T-helper 17 cell (primary cell): ENCODE data around the gene DAPK1. TPM values are rescaled to one million over a fixed set of nuclear protein-coding genes. Genes with fewer than 3 reads are reported as not detected.
A peak's percentile ranks its signal among the peaks of the same experiment; 100 is the strongest.

Source experiments
- ATAC-seq: fragments of 150-1000 bp; cut with Tn5 transposase; 2 replicates; pipeline ENCODE4 v1.10.0; 2021; ENCODE audit warnings: mild to moderate bottlenecking, moderate library complexity
- DNase-seq, 3 donors: peaks; one replicate each; pipeline versions ENCODE4 v3.0.0 to v3.0.0-alpha.2; 2020 to 2021
- H3K9me3 ChIP-seq: one replicate; pipeline ENCODE4 v1.7.0; 2013; ENCODE audit warnings: low read length, mild to moderate bottlenecking; ENCODE audit not compliant: control insufficient read depth, poor library complexity, severe bottlenecking
- H3K27ac Mint-ChIP-seq: one replicate; pipeline ENCODE4 v1.8.0; 2022; ENCODE audit warnings: mild to moderate bottlenecking, moderate library complexity, mixed read lengths
- H3K27me3 Mint-ChIP-seq: one replicate; pipeline ENCODE4 v1.8.0; 2022; ENCODE audit warnings: mixed read lengths
- H3K36me3 Mint-ChIP-seq: one replicate; pipeline ENCODE4 v1.8.0; 2022; ENCODE audit warnings: low read depth, mixed read lengths
- H3K4me1 Mint-ChIP-seq: one replicate; pipeline ENCODE4 v1.8.0; 2022; ENCODE audit warnings: mild to moderate bottlenecking, mixed read lengths
- H3K4me3 Mint-ChIP-seq: one replicate; pipeline ENCODE4 v1.8.0; 2022; ENCODE audit warnings: mild to moderate bottlenecking, moderate library complexity, mixed read lengths
- total RNA-seq, 4 donors: library from RNA in 2 of 4; stranded (reverse) in 2 of 4; gene quantifications; one replicate each; pipeline ENCODE4 v1.2.3 and lab custom pipeline; 2022 to 2026

Gene DAPK1
- 1 to 10 TPM; 1.7 to 3.2 TPM for total RNA-seq
- 0.15 to 1.5 reads per million in 2 donors for total RNA-seq (lab: John Stamatoyannopoulos, UW)

GRCh38 chr9:87497604-87498045 is at the start of gene DAPK1:
TSS of gene DAPK1 (plus strand) at chr9:87497867. CDS start at chr9:87499078, 1,211 bp downstream.
- Mint-ChIP-seq H3K27ac (no peak within 1 kb of the TSS), H3K27me3 (peaks cover 54% of the 10 kb centered on the region), H3K4me1 (peaks cover 2% of the 10 kb centered on the region), H3K36me3 (peaks cover 2% of the 10 kb centered on the region), H3K4me3 (peak within 1 kb of the TSS; percentile 59)
- H3K9me3 ChIP-seq: no peaks in the 10 kb centered on the region
- ATAC-seq: peak; percentile 18
- DNase-seq: no peak

- Mint-ChIP-seq H3K27ac (no peak overlapping the region), H3K27me3 (peaks cover 23% of the 10 kb centered on the region), H3K4me3 (no peak overlapping the region), H3K4me1 (no peaks in the 10 kb centered on the region), H3K36me3 (no peaks in the 10 kb centered on the region)
- no peaks in the 10 kb centered on the region for H3K9me3 ChIP-seq
- ATAC-seq (no peak), DNase-seq (no peak)
These were observed 46.5 kb upstream of the DAPK1 start for GRCh38 chr9:87451149-87451548.

GRCh38 chr9:87455407-87455806 is 42.3 kb upstream of the DAPK1 start:
- ATAC-seq: no peak

GRCh38 chr9:87461256-87461655 is 36.4 kb upstream of the DAPK1 start:
- no peaks in the 10 kb centered on the region for H3K4me1 Mint-ChIP-seq
- H3K9me3 ChIP-seq: no peaks in the 10 kb centered on the region
- H3K4me3 Mint-ChIP-seq: no peak overlapping the region
- H3K27me3 Mint-ChIP-seq: no peaks in the 10 kb centered on the region
- DNase-seq (no peak), ATAC-seq (no peak)
- no peak overlapping the region for H3K27ac Mint-ChIP-seq
- no peaks in the 10 kb centered on the region for H3K36me3 Mint-ChIP-seq

More at GRCh38 chr9:87455407-87455806, 42.3 kb upstream of the DAPK1 start:
- H3K9me3 ChIP-seq: no peaks in the 10 kb centered on the region
- DNase-seq: no peak
- Mint-ChIP-seq H3K4me1 (no peaks in the 10 kb centered on the region), H3K27me3 (peaks cover 10% of the 10 kb centered on the region), H3K27ac (no peak overlapping the region), H3K36me3 (no peaks in the 10 kb centered on the region), H3K4me3 (no peak overlapping the region)

- Mint-ChIP-seq H3K4me3 (no peak overlapping the region), H3K27me3 (peaks cover 2% of the 10 kb centered on the region), H3K36me3 (no peaks in the 10 kb centered on the region), H3K27ac (no peak overlapping the region), H3K4me1 (no peaks in the 10 kb centered on the region)
- ATAC-seq: no peak
- no peaks in the 10 kb centered on the region for H3K9me3 ChIP-seq
- DNase-seq: no peak
These were observed 33.3 kb upstream of the DAPK1 start for GRCh38 chr9:87464110-87464991.

- no peak overlapping the region for H3K27ac Mint-ChIP-seq
- H3K4me1 Mint-ChIP-seq: no peaks in the 10 kb centered on the region
- no peak overlapping the region for H3K4me3 Mint-ChIP-seq
- H3K9me3 ChIP-seq: no peaks in the 10 kb centered on the region
- ATAC-seq: no peak
- no peak for DNase-seq
- no peaks in the 10 kb centered on the region for H3K36me3 Mint-ChIP-seq
- H3K27me3 Mint-ChIP-seq: peaks cover 4% of the 10 kb centered on the region
These were observed 32.7 kb upstream of the DAPK1 start for GRCh38 chr9:87464992-87465378.

- H3K27ac Mint-ChIP-seq: no peak overlapping the region
- H3K4me3 Mint-ChIP-seq: no peak overlapping the region
- no peak for DNase-seq
These were observed 31.9 kb upstream of the DAPK1 start for GRCh38 chr9:87465816-87466215.

GRCh38 chr9:87467187-87467586 is 30.5 kb upstream of the DAPK1 start:
- H3K9me3 ChIP-seq: no peaks in the 10 kb centered on the region
- Mint-ChIP-seq H3K27me3 (peaks cover 4% of the 10 kb centered on the region), H3K4me1 (no peaks in the 10 kb centered on the region), H3K27ac (no peak overlapping the region), H3K4me3 (no peak overlapping the region), H3K36me3 (no peaks in the 10 kb centered on the region)
- DNase-seq (no peak), ATAC-seq (no peak)

More at GRCh38 chr9:87465816-87466215, 31.9 kb upstream of the DAPK1 start:
- no peaks in the 10 kb centered on the region for H3K36me3 Mint-ChIP-seq
- peaks cover 4% of the 10 kb centered on the region for H3K27me3 Mint-ChIP-seq
- no peaks in the 10 kb centered on the region for H3K4me1 Mint-ChIP-seq
- no peaks in the 10 kb centered on the region for H3K9me3 ChIP-seq
- ATAC-seq: no peak

GRCh38 chr9:87469793-87470465 is 27.7 kb upstream of the DAPK1 start:
- DNase-seq (no peak), ATAC-seq (no peak)
- H3K4me1 Mint-ChIP-seq: no peaks in the 10 kb centered on the region
- no peaks in the 10 kb centered on the region for H3K9me3 ChIP-seq
- no peak overlapping the region for H3K27ac Mint-ChIP-seq
- no peaks in the 10 kb centered on the region for H3K36me3 Mint-ChIP-seq
- peaks cover 4% of the 10 kb centered on the region for H3K27me3 Mint-ChIP-seq
- no peak overlapping the region for H3K4me3 Mint-ChIP-seq

- no peaks in the 10 kb centered on the region for H3K36me3 Mint-ChIP-seq
- H3K4me1 Mint-ChIP-seq: peaks cover 2% of the 10 kb centered on the region
- H3K4me3 Mint-ChIP-seq: no peak overlapping the region
- DNase-seq (no peak), ATAC-seq (no peak)
- no peak overlapping the region for H3K27ac Mint-ChIP-seq
- no peaks in the 10 kb centered on the region for H3K9me3 ChIP-seq
- H3K27me3 Mint-ChIP-seq: peaks cover 4% of the 10 kb centered on the region
These were observed 25.9 kb upstream of the DAPK1 start for GRCh38 chr9:87471746-87472145.

GRCh38 chr9:87475463-87475862 is 22.2 kb upstream of the DAPK1 start:
- peaks cover 2% of the 10 kb centered on the region for H3K4me1 Mint-ChIP-seq
- DNase-seq: no peak
- no peak for ATAC-seq
- H3K4me3 Mint-ChIP-seq: no peak overlapping the region
- H3K27me3 Mint-ChIP-seq: no peaks in the 10 kb centered on the region
- H3K9me3 ChIP-seq: no peaks in the 10 kb centered on the region
- no peak overlapping the region for H3K27ac Mint-ChIP-seq
- no peaks in the 10 kb centered on the region for H3K36me3 Mint-ChIP-seq

GRCh38 chr9:87478226-87478992 is 19.3 kb upstream of the DAPK1 start:
- no peaks in the 10 kb centered on the region for H3K36me3 Mint-ChIP-seq
- ATAC-seq (no peak), DNase-seq (no peak)
- peaks cover 2% of the 10 kb centered on the region for H3K4me1 Mint-ChIP-seq
- H3K27ac Mint-ChIP-seq: no peak overlapping the region
- no peak overlapping the region for H3K4me3 Mint-ChIP-seq
- no peaks in the 10 kb centered on the region for H3K27me3 Mint-ChIP-seq
- H3K9me3 ChIP-seq: no peaks in the 10 kb centered on the region

- DNase-seq (no peak), ATAC-seq (peak; percentile 27)
- no peaks in the 10 kb centered on the region for H3K27me3 Mint-ChIP-seq
These were observed 17.9 kb upstream of the DAPK1 start for GRCh38 chr9:87479801-87480201.

More at GRCh38 chr9:87479801-87480201, 17.9 kb upstream of the DAPK1 start:
- Mint-ChIP-seq H3K27ac (no peak overlapping the region), H3K36me3 (no peaks in the 10 kb centered on the region), H3K4me3 (no peak overlapping the region), H3K4me1 (peaks cover 2% of the 10 kb centered on the region)
- no peaks in the 10 kb centered on the region for H3K9me3 ChIP-seq
